CD4-positive, alpha-beta T cell (primary cell): ENCODE data around the gene COL23A1. TPM values are rescaled to one million over a fixed set of nuclear protein-coding genes. Genes with fewer than 3 reads are reported as not detected.
"Not testable (repeated sequence)": the region's sequence is repeated elsewhere in the genome, so short reads cannot be mapped to it uniquely, and the experiment has no call there.

Source experiments
- ATAC-seq: fragments of 200-7000 bp; cut with Tn5 transposase; one replicate; pipeline ENCODE4 v1.10.0; 2022; ENCODE audit warnings: mild to moderate bottlenecking; ENCODE audit not compliant: poor library complexity
- CTCF ChIA-PET: fragments of 350-600 bp; sonication (Branson Sonifier 250); formaldehyde crosslinking; loops from one replicate; lab custom pipeline; 2021; ENCODE audit warnings: antibody characterized with exemption, inconsistent platforms; lab: Charles Lee
- POLR2A ChIA-PET: fragments of 350-600 bp; sonication (Branson Sonifier 250); formaldehyde crosslinking; loops from one replicate; lab custom pipeline; 2021; ENCODE audit warnings: antibody characterized with exemption, inconsistent platforms; lab: Charles Lee
- DNase-seq, 14 experiments: peaks; one replicate each; pipeline ENCODE4 v3.0.0-alpha.2; 2013 to 2020; ENCODE audit warnings: mixed read lengths in 2 of 14
- H3K27ac ChIP-seq, 2 donors: one replicate each; pipeline versions ENCODE4 v1.5.1 to v1.7.0; 2013; ENCODE audit warnings: low read length in 2 of 2, low read depth in 1 of 2, mild to moderate bottlenecking in 1 of 2
- H3K27me3 ChIP-seq, 2 experiments: 1 replicate in 1 of 2; 2 replicates in 1 of 2; pipeline versions ENCODE4 v1.6.1 to v1.7.0; 2013; ENCODE audit warnings: low read length in 2 of 2, control low read depth in 1 of 2, mild to moderate bottlenecking in 1 of 2, moderate library complexity in 1 of 2; ENCODE audit not compliant: insufficient read depth in 2 of 2, control insufficient read depth in 1 of 2
- H3K36me3 ChIP-seq: one replicate; pipeline ENCODE4 v1.6.1; 2013; ENCODE audit warnings: low read length, control low read depth; ENCODE audit not compliant: insufficient read depth
- H3K4me1 ChIP-seq: one replicate; pipeline ENCODE4 v1.6.1; 2013; ENCODE audit warnings: low read length, control low read depth; ENCODE audit not compliant: insufficient read depth
- H3K4me3 ChIP-seq: one replicate; pipeline ENCODE4 v1.5.1; 2013; ENCODE audit warnings: mild to moderate bottlenecking, low read length, moderate library complexity
- H3K9me3 ChIP-seq, 2 experiments: 1 replicate in 1 of 2; 2 replicates in 1 of 2; pipeline versions ENCODE4 v1.6.1 to v1.7.0; 2013; ENCODE audit warnings: low read length in 2 of 2, mild to moderate bottlenecking in 2 of 2, control low read depth in 1 of 2, moderate library complexity in 1 of 2; ENCODE audit not compliant: control insufficient read depth in 1 of 2, insufficient read depth in 1 of 2
- H3K27ac Mint-ChIP-seq: one replicate; pipeline ENCODE4 v1.8.0; 2020; ENCODE audit warnings: mixed read lengths
- H3K27me3 Mint-ChIP-seq: one replicate; pipeline ENCODE4 v1.8.0; 2021; ENCODE audit warnings: mixed read lengths
- H3K36me3 Mint-ChIP-seq: one replicate; pipeline ENCODE4 v1.8.0; 2021; ENCODE audit warnings: low read depth, mixed read lengths
- H3K4me1 Mint-ChIP-seq: one replicate; pipeline ENCODE4 v1.8.0; 2021; ENCODE audit warnings: low read depth, mixed read lengths
- H3K4me3 Mint-ChIP-seq: one replicate; pipeline ENCODE4 v1.8.0; 2020; ENCODE audit warnings: mild to moderate bottlenecking, mixed read lengths
- H3K9me3 Mint-ChIP-seq: one replicate; pipeline ENCODE4 v1.8.0; 2020; ENCODE audit warnings: mixed read lengths
- intact Hi-C, 2 experiments: fragments of 100-400 bp; cut with DNase I in 1 of 2; cut with micrococcal nuclease in 1 of 2; formaldehyde crosslinking; loops; one replicate each; pipeline versions ENCODE4 v1.15.1 to v1.9.0; 2023 to 2025; cut with DNase I, micrococcal nuclease
- total RNA-seq, 174 experiments: library from RNA in 2 of 174; stranded (reverse) in 2 of 174; gene quantifications; one replicate each; pipeline ENCODE4 v1.2.3 and lab custom pipeline; 2021 to 2026
- TF ChIP-seq, protein P1 (sequence below): fragments of 200-600 bp; IDR thresholded peaks from one replicate; pipeline ENCODE4 v1.8.0; 2022; ENCODE audit warnings: antibody characterized with exemption, mild to moderate bottlenecking

The COL23A1 gene
- total RNA-seq, 2 experiments from 2014 or later = not detected

DNA sequence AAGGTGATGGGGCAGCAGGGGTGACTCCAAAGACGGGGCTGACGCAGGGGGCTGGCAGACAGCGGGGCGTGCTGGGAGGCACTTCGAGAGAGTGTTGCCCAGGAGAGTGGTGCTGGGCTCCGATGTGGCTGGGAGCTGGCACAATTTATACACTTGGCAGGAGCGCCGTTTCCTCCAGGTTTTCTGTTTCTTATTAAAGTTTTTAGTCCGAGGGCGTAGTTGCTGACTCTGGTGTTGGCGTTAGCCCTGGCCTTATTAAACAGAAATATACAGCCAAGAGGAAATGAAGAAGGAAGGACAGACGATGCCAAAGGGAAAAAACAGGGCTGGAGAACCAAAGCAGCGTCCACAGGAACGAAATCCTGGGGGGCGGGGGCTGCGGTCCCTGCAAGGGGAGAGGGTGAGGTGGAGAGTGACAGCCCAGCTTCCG lies 218.0 kb downstream of the COL23A1 start:
- Histone ChIP-seq H3K9me3 (peaks cover 0 to 10% of the 10 kb centered on the region in 2 experiments), H3K36me3 (no peaks in the 10 kb centered on the region), H3K27me3 (no peaks in the 10 kb centered on the region), H3K4me1 (no peaks in the 10 kb centered on the region), H3K4me3 (no peak overlapping the region), H3K27ac (no peak overlapping the region)
- TF ChIP-seq, protein P1, sequence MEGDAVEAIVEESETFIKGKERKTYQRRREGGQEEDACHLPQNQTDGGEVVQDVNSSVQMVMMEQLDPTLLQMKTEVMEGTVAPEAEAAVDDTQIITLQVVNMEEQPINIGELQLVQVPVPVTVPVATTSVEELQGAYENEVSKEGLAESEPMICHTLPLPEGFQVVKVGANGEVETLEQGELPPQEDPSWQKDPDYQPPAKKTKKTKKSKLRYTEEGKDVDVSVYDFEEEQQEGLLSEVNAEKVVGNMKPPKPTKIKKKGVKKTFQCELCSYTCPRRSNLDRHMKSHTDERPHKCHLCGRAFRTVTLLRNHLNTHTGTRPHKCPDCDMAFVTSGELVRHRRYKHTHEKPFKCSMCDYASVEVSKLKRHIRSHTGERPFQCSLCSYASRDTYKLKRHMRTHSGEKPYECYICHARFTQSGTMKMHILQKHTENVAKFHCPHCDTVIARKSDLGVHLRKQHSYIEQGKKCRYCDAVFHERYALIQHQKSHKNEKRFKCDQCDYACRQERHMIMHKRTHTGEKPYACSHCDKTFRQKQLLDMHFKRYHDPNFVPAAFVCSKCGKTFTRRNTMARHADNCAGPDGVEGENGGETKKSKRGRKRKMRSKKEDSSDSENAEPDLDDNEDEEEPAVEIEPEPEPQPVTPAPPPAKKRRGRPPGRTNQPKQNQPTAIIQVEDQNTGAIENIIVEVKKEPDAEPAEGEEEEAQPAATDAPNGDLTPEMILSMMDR = no peak
- intact Hi-C loops = no loop called here
- no peak overlapping the region for H3K27ac Mint-ChIP-seq
- no peak overlapping the region for H3K4me3 Mint-ChIP-seq
- CTCF ChIA-PET = no interaction called here
- ATAC-seq (no peak), DNase-seq (no peak)
- no peaks in the 10 kb centered on the region for H3K4me1 Mint-ChIP-seq
- no peaks in the 10 kb centered on the region for H3K27me3 Mint-ChIP-seq
- no peaks in the 10 kb centered on the region for H3K9me3 Mint-ChIP-seq
- H3K36me3 Mint-ChIP-seq = no peaks in the 10 kb centered on the region
- POLR2A ChIA-PET = no interaction called here

DNA sequence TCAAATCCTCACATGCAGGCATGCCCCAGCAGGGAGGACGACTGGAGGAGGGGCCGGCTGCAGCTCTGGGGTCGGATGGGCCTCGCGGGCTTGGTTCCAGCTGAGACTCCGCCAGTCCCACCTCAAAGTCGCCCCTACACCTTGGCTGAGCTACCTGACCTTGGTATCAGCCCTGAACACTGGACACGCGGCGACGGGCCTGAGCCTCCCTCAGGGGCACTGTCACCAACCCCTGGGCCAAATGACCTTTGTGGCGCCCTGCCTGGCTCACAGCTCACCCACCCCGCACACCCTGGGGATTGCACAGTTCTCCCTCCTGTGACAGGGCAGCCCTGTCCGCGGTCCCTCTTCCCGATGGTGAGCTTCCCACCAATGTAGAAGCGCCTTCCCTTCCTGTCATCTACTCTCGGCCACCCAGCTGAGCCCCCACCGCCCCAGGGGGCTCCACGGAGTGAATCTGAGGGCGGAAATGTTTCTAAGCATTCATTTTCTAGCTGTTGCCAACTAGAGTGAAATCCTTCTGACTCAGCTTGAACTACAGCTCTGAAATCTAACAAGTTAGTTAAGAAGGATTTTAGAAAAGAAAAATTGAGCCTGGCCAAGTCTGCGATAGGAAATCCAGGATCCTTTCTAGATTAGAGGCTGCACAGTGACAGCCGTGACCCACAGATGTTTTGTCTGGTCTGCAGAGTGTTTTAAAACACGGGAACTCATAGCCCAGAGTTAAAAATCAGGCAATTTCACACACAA lies 218.7 kb downstream of the COL23A1 start:
- TF ChIP-seq, protein P1 = no peak
- no peak for DNase-seq
- no peak for ATAC-seq
- intact Hi-C loops = no loop called here
- Histone ChIP-seq H3K4me3 (no peak overlapping the region), H3K27me3 (no peaks in the 10 kb centered on the region), H3K4me1 (no peaks in the 10 kb centered on the region), H3K27ac (no peak overlapping the region), H3K9me3 (peaks cover 0 to 10% of the 10 kb centered on the region in 2 experiments), H3K36me3 (no peaks in the 10 kb centered on the region)
- Mint-ChIP-seq H3K27me3 (no peaks in the 10 kb centered on the region), H3K4me3 (no peak overlapping the region), H3K4me1 (no peaks in the 10 kb centered on the region), H3K9me3 (no peaks in the 10 kb centered on the region), H3K36me3 (no peaks in the 10 kb centered on the region), H3K27ac (no peak overlapping the region)
- CTCF ChIA-PET = no interaction called here
- POLR2A ChIA-PET = no interaction called here

DNA sequence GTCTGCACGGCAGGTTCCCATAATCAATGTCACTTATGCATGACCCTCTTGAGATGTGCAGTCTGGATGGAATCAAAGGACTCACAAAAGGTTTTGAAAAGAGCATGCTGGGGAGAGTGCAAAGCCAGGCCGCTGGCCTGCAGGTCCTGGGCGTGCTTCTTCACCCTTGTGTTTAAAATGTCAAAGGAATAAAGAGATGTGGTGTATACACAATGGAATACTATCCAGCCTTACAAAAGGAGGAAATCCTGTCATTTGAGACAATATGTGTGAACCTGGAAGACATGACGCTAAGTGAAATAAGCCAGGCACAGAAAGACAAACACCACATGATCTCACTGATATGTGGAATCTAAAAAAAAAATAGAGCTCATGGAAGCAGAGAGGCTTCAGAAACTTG lies 220.1 kb downstream of the COL23A1 start:
- DNase-seq = no peak
- no peaks in the 10 kb centered on the region for H3K9me3 Mint-ChIP-seq
- Histone ChIP-seq H3K27ac (no peak overlapping the region), H3K27me3 (no peaks in the 10 kb centered on the region), H3K36me3 (no peaks in the 10 kb centered on the region), H3K4me3 (no peak overlapping the region), H3K4me1 (no peaks in the 10 kb centered on the region), H3K9me3 (peaks cover 0 to 10% of the 10 kb centered on the region in 2 experiments)
- TF ChIP-seq, protein P1 = no peak
- H3K4me3 Mint-ChIP-seq = no peak overlapping the region
- H3K27ac Mint-ChIP-seq = no peak overlapping the region
- POLR2A ChIA-PET = no interaction called here
- CTCF ChIA-PET = no interaction called here
- H3K27me3 Mint-ChIP-seq = no peaks in the 10 kb centered on the region
- H3K36me3 Mint-ChIP-seq = no peaks in the 10 kb centered on the region
- no peak for ATAC-seq
- H3K4me1 Mint-ChIP-seq = no peaks in the 10 kb centered on the region
- intact Hi-C loops = no loop called here

DNA sequence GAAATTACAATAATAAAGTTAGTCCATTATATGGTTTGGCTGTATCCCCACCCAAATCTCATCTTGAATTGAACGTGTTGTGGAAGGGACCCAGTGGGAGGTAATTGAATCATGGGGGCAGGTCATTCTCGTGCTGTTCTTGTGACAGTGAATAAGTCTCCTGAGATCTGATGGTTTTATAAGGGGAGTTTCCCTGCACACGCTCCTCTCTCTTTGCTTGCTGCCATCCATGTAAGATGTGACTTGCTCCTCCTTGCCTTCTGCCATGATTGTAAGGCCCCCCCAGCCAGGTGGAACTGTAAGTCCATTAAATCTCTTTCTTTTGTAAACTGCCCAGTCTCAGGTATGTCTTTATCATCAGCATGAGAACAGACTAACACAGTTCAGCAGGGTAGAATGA lies 220.7 kb downstream of the COL23A1 start:
- CTCF ChIA-PET, H3K4me1 Mint-ChIP-seq, H3K27ac ChIP-seq, POLR2A ChIA-PET, intact Hi-C loops, H3K36me3 ChIP-seq, H3K4me1 ChIP-seq, H3K27me3 ChIP-seq, H3K4me3 ChIP-seq, H3K27me3 Mint-ChIP-seq, H3K9me3 Mint-ChIP-seq, ATAC-seq, H3K36me3 Mint-ChIP-seq, H3K9me3 ChIP-seq, H3K27ac Mint-ChIP-seq, H3K4me3 Mint-ChIP-seq, DNase-seq: not testable (repeated sequence)
